Fibroblast of the conjunctiva (primary cell): Measurements from ENCODE around the gene ERAP2.
A peak's percentile ranks its signal among the peaks of the same experiment; 100 is the strongest.

Experiments
- DNase-seq: peaks from one replicate; pipeline ENCODE4 v3.0.0-alpha.2; 2010; ENCODE audit warnings: low read depth

ERAP2 gene

GRCh38 chr5:96933764-96934707 lies 57.7 kb downstream of the ERAP2 start:
- DNase-seq = no peak

DNA sequence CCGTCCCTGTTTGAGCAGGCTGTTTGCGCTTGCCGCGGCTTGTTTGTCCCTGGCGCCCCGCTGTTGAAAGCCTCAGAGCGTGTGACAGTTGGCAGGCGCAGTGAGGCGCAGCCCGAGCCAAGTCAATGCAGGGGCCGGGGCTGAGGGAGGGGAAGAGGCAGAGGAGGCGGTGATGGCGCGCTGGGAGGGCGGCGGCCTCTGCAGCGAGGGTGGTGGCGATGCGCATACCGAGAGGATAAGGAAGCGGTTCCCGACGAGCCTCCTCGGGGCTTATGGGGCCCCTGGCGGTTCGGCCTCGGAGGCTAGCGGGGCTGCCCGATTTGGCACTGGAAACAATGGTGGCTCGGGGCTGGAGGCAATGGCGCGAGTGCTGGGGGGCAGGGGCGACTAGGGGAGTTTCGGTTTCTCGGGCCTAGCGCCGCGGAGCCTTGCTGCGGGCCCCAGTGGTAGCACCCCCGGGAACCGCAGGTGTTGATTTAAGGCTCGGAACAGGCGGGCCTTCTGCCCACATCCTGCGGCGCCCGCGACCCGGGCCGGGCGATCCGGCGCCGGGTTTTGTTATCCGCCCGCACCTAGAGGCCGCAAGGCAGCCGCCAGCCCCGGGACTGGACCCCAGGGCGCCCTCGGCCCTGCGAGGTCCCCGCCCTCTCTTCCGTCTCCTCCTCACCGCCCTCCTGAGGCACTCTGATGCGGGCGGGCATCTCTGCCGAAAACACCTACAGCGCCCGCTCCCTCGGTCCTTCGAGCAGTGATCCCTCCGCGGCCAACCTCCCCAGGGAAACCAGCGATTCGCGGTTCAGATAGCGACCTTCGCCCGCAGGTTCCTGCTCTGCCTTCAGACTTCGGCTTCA lies 58.6 kb downstream of the ERAP2 start:
- DNase-seq = peak; percentile 90

- peak; percentile 95 for DNase-seq
Measured at GRCh38 chr5:96935559-96936430, 59.5 kb downstream of the ERAP2 start, which contains the start of gene LNPEP. LNPEP (plus strand) TSS chr5:96936080; CDS start chr5:96936156, 76 bp downstream.

DNA sequence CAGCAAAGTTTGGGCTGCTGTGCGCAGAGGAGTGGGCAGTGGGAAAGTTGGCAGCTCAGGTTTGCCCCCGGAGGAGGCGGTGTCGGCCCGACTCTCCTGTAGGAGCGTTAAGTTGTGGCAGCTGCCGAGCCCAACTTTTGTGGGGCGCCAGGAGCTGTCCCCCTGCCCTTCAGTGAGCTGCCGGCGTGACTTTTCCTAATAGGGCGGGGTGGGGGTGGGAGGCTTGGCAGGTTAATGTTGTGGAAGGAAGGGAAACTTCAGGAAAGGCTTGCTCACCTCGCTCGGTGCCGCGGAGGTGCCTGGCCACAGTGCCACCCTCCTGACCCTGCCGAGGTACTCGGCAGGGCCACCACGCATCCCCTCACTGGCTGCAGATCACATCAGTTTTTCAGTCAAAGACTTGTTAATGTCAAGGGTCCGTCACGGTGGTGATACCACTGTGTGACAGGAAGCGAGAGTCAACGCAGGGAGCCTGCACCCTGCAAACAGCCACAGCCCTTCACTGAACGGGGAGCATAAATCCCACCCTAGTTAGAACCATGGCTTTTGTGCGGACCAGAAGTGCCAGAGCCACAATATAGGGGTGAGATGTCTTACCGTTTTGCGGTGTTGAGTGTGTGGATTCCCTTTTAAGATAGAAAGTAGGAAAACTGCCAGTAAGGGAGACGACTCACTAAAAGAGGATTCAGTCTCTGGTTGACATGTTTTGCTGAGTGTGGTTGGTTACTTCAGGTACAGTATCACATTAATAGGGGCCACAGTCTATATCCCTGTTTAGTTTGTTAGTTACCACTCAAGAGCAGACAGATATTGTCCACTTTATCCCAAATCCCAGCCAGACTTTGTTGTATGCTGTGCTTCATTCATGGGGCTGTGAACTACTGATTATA lies 60.4 kb downstream of the ERAP2 start:
- no peak for DNase-seq

DNA sequence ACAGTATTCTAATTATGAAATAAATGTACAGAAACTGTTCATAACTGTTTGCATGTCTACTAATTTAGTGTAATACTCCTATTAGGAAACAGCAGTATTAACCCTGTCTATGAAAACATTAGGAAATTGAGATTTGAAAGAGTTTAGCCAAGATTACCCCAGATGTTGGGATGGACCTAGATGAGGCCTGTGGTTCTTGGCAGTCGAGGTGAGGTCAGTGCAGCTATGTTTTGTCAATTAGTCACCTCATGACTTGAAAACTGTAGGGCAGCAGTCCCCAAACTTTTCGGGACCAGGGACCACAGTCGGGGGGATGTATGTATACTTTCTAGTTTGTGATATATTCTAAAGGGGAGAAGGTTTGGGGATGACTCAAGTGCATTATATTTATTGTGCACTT lies 64.3 kb downstream of the ERAP2 start:
- no peak for DNase-seq

- no peak for DNase-seq
Measured at GRCh38 chr5:96941140-96941539, 64.8 kb downstream of the ERAP2 start.

DNA sequence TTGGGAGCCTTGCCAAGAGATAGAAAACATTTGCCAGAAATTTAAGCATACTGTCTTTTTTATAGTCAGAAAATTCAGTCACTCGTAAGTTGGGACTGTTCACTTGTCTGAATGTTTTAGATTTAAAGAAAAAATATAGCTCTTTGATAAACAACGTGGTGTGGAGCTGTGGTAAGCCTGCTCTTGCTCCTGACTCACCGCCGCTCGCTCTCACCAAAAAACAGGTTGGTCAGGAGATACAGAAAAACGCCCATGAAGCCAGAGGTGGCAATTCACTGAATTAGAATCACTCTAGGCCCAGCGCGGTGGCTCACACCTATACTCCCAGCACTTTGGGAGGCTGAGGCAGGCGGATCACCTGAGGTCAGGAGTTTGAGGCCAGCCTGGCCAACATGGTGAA lies 65.8 kb downstream of the ERAP2 start:
- DNase-seq = no peak

GRCh38 chr5:96942911-96943310 lies 66.6 kb downstream of the ERAP2 start:
- no peak for DNase-seq

- DNase-seq = no peak
Measured at GRCh38 chr5:96943799-96944198, 67.5 kb downstream of the ERAP2 start.

DNA sequence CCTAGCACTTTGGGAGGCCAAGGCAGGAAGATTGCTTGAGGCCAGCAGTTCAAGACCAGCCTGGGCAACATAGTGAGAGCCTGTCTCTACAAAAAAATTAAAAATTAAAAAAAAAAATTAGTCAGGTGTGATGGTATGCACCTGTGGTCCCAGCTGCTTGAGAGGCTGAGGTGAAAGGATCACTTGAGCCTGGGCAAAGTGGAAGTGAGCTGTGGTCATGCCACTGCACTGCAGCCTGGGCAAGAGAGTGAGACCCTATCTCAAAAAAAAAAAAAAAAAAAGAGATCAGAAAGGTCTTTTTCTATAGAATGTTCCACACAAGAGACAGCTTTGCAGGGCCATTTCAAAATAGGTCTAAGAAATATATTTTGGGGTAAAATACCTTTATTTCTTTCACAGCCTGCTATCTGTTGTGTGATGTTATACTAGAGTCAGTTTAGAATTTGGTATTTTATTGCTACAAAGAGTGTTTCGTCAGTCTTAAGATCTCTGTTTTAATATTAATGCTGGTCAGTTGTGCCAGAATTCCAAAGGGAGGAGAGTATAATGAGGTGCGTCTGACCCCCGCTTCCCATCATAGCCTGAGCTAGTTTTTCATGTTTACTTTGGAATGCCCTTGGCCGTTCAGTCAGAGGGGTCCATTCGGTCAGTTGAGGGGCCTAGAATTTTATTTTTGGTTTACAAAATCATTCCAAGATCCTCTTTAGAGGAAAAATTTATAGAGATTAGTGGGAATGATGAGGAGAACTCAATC lies 69.0 kb downstream of the ERAP2 start:
- no peak for DNase-seq

GRCh38 chr5:96946381-96946780 lies 70.1 kb downstream of the ERAP2 start:
- no peak for DNase-seq

GRCh38 chr5:96952118-96952750 lies 75.9 kb downstream of the ERAP2 start:
- no peak for DNase-seq

DNA sequence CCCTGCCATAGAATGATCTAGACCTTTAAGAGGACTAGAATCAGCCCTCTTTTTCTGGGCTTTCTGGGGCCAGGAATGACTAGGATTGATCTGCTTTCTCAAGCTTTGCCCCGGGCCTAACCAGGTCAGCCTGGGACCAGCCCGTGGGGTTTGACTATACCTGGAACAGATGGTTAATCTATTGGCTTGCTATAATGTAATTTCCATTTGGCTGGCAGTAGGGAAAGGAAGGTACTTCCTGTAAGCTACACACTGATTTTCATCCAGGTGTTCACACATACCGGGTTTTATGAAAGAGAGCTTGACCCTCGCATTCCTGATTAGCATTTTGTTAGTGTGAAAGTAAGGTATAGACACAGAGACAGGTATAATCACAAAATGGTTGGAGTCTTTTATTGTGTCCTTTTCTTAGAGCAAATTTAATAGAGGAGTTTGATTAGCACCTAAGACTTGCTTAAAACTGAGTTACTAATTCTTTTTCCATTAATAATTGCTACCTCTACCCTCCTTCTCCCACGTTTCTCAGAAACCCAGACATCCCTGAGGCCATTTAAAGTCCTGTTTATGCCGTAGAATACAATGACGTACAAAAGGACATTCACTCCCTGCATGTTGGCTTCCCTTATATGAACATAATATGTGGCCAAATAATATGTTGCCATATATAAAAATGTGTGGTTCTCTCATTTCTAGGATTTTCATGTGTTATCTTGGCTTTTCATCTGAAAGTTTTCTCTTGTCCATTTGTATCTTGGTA lies 76.9 kb downstream of the ERAP2 start:
- DNase-seq = no peak

DNA sequence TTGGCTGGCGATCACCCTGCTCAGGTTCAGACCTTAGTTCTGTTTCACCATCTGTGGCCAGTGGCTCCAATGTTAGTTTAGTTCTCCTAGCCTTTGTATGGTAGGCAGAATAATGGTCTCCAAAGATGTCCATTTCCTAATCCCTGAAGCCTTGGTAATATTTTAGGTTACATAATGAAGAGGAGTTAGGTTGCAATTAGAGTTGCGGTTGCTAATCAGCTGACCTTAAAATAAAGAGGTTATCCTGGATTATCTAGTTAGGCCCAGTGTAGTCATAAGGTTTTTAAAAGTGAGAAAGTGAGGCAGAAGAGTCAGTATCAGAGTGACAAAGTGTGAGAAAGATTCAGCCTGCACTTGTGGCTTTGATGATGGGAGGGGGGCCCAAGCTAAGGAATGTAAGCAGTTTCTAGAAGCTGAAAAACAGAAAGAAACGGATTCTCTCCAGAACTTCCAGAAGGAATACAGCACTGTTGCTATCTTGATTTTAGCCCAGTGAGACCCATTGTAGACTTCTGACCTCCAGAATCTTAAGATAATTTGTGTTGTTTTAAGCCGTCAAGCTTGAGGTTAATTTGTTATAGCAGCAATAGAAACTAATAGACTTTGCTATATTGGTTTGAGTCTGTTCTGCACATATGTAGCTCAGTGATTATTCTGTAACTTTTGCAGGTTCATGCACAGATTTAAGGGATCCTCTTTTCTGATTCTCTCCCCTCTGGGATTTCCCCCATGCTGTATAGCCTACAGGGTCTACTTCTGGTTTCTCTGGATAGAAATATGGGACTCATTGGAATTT lies 81.2 kb downstream of the ERAP2 start:
- no peak for DNase-seq

GRCh38 chr5:96958977-96959376 lies 82.7 kb downstream of the ERAP2 start:
- no peak for DNase-seq

- no peak for DNase-seq
Measured at GRCh38 chr5:96961053-96961452, 84.8 kb downstream of the ERAP2 start.

- no peak for DNase-seq
Measured at GRCh38 chr5:96962540-96962991, 86.3 kb downstream of the ERAP2 start.

DNA sequence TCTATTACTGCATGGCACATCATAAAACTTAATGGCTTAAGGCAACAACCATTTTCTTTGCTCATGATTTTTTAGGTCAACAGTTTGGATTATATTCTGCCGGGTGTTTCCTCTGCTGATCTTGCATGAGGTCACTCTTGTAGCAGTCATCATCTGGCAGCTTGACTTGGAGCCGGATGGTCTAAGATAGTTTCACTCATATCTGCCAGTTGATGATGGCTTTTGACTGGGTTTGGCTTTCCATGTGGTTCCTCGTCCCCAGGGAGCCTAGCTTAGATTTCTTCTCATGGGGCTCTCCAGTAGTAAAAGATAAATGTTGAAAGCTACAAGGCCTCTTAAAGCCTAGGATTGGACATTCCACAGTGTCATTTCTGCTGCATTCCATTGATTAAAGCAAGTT lies 87.0 kb downstream of the ERAP2 start:
- DNase-seq = peak; percentile 67
